Suppressor macrophage treated with lipopolysaccharide for 1 hour (primary cell): ENCODE data around the gene HECW1.
"Not testable (repeated sequence)": the region's sequence is repeated elsewhere in the genome, so short reads cannot be mapped to it uniquely, and the experiment has no call there.

Experiments
- DNase-seq, 3 donors: peaks; one replicate each; pipeline ENCODE4 v3.0.0-alpha.2; 2020 to 2022

Gene HECW1

DNA sequence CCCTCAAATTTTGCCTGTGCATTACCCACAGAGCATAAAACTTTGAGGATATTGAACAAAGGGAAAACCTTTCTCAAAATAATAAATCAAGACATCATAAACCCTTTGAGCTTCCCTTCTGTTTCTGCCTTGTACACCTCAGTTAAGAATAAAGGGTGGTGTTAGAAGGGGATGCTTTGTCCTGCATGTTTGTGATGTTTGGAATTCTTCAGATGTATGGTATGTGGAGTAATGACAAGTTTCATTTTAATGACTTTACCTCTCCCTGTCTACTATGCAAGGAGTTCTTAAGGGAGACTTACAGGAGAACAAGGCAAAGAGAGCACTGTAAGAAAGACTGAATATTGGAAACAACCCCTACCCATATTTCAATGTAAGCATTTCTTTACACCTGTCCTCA lies 99.2 kb downstream of the HECW1 start:
- no peak for DNase-seq

DNA sequence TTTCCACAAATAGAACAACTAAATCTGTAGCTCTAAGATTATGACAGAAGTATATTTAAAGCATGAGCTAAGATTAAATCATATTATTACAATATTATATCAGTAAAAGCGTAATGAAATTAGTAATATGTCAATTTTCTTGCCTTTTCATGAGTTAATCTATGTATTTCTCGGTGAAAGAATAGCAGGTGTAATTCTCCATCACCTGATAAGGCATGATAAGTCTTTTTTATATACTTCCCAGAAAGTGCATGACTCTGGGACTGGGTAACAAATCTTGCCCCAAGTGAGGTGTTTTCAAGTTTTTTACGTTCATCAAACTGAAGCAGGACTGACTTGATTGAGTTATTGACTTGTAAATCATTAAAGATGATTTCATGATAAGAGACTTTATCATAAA lies 100.5 kb downstream of the HECW1 start:
- DNase-seq = no peak

DNA sequence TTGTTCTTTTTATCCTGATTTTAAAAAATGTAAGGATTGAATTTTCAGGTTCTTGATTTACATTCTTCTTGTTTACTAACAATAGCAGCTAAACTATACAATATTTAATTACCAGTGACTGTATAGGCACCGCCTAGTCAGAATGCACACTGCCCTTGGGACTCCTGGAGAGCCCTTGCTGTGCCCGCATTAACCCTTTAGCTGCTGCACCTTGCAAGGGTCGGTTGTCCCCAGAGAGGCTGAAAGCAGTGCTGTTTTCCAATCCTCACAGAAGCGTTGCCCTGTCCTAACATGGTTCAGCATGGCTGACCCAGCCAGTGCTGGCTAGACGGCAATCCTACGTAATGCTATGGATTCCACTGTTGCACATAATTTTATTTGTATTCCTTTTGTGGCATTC lies 102.6 kb downstream of the HECW1 start:
- DNase-seq = no peak

DNA sequence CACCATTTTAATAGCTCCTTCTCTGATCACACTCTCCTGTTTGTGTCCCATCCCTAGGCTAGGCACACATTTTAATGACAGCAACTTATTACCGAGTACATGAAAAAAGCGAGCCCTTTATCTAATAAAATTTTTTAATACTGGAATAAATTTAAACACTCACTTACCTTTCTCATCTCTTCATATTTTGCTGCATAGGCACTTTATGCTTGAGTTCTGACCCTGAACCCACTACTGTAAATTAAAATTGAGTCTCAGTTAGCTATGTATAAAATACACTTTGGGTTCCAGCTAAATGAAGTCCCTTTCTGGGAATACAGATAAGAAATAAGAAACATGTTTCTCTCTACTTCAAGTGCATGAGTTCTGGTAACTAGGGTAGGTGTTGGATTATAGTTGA lies 104.6 kb downstream of the HECW1 start:
- no peak for DNase-seq

DNA sequence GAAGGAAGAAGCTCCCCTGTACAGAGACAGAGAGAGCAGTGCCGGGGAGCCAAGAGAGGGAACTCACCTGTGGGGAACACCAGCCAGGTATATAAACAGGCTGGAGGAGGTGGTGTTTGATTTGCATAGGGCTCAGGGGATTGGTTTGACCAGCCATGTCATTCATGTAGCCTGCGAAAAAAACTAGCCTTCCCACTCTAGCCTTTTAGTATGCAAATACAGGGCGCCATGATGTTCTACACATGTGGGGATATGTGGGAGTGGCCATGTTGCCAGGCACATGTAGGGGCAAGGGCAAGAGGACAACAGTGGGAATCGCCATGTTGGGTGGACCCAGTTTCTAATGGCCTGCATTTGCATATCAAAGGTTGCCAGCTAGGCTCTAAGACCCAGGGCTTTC lies 106.5 kb downstream of the HECW1 start:
- DNase-seq = not testable (repeated sequence)

DNA sequence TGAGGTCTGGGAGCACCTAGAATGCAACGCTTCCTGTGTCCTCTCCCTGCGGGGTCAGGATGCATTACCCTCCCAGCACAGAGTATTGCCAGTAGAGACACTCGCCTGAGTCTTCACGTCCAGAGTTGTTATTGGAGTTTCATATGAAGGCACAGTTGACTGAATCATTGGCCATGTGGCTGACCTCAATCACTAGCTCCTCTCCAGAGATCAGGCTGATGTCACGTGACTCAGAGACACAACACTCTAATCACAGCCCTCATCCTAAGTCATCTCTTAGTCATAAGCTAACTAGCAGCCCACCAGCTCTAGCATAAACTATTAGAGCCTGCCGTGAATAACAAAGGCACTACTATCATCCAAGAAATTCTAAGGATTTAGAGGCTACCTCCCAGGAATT lies 107.8 kb downstream of the HECW1 start:
- DNase-seq = peak; percentile 8 to 39 (median 10)

DNA sequence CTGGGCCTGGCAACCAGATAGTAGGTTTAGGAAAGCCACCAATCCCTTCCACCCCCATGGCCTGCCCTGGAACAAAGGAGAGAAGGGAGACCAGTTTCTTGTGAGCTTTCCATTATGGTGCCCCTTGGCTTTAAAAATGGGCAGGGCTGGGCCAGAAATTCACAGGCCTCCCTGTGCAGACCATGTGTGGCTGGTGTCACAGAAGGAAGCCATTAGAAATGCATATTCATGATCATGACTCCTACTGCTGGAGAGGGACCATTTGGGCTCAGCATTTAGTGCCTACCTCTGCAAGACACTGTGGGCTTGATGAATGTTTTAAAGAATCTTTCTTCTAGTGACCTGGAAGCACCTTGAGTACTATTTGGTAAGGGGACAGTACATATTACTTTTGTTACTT lies 108.3 kb downstream of the HECW1 start:
- DNase-seq = no peak

DNA sequence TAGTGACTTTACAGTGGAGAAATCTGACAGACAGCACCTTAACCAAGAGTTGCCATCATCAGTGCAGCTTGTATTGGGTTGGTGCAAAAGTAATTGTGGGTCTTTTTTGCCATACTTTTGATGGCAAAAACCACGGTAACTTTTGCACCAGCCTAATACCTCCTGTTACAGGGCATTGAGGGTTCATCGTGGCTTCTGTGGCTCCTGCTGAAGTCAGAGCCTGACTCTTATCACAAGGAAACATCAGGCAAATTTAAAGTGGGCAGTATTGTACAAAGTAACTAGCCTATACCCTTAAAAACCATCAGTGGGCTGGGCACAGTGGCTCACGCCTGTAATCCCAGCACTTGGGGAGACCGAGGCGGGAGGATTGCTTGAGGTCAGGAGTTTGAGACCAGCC lies 117.4 kb downstream of the HECW1 start:
- DNase-seq = no peak

DNA sequence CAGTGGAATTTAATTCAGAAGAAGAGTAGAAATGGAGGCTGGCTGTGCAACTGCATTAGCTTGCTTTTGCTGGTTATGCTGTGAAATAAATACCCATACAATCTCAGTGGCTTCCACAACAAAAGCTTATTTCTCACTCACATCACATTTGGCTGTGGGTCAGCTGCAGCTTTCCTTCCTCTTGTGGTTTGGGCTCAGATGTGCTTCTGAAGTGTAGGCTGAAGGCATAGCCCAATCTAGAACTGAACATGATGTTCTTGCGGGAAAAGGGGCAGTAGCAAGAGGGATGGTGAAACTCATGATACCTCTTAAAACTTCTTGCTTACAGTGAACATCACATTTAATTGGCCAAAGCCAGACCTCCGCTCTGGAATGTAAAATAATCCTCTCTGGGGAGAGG lies 119.9 kb downstream of the HECW1 start:
- DNase-seq = no peak

DNA sequence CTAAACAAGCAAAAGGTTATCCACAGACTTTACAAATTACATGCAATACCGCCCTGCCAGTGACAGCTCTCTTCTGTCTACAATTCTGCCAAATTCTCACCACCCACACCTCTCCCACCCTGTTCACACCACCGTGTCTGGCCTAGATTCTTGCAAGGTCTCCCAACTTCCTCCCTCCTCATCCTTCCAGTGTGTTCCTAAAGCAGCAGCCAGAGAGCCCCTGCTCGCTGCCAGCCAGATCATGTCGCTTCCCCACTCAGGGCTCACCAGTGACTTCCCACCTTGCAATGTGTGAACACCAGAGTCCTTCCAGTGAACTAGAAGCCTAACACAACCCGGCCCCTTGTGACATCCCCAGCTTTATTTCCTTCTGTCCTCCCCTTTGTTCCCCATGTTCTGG lies 121.6 kb downstream of the HECW1 start:
- no peak for DNase-seq

DNA sequence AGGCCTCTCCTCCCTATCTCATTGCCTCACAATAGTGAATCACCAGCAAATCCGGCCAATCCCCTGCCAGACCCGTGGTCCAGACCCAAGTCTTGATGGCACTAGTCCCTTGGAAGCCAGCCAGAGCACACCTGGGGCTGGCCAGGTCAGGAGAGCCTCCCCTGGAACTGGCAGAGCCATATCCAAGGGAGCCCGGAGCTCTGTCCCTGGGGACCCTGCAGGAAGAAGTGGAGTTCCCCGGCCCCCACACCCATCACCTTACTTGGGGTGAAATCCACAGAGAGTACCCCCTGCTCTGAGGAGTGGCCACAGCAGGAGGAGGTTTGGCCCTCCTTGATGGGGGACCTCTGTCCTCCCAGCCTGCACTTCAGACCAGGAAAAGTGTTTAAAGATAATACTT lies 122.5 kb downstream of the HECW1 start:
- DNase-seq = no peak

DNA sequence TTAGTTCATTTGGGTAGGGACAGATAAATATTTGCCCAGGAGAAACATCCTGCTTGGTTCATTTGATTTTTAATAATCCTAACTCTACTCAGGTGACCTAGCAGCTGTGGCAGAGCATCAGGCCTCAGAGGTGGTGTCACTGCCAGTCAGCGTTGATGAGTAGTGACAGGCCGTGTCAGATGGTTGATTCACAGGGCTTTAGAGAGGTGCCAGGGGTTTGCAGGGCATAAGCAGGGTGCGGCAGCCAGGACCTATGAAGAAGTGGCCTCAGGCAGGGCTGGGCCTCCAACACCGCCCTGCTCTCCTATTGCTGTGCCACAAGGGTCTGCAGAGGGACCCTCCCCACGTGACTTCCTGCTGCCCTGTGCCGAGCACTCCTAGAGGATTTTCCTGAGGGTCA lies 128.1 kb downstream of the HECW1 start:
- no peak for DNase-seq

DNA sequence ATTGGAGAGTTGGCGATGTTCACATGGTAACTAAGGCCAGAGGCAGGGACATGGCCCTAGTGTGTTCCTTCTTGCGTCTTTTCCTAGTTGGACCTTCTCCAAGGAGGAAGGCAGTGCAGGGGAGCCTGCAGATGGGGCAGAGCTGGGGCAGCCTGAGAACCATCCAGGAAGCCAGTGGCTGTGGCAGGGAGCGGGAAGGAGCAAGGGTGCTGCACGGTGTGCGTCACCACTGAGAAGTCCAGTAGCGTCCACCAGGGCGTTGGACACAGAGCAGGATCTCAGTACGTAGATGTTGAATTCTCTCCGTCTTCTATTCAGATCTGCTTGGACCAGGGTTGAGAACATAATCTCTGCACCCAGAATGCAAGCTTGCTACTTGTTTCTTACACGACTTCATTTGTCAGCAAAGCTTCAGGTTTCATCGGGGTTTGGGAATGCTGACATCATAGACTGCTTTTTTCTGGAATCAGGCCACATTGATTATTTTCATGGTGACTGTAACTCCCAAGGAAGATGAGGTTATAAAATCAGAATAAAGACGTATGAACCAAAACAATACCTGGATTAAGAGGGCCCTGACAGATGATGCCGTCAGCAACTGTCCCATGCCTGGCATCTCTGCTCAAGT lies 130.3 kb downstream of the HECW1 start:
- DNase-seq = no peak

DNA sequence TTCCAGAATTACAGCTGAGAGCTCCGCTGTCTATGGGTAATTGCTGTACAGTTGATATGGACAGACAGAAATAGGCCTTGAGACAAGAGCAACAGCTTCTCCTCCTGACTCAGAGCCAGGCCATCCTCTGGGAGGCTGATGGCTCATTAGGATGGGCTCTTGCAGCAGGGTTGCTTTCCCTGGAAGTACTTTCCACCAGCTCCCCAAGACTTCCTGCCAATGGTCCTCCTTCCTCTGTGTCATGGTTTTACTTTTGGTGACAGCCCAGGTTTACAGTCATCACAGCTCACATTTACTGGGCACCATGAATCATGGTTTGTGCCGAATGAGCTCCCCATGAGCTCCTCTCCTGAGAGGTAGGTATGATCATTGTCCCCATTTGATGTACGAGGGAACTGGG lies 131.8 kb downstream of the HECW1 start:
- peak in 1 of 3 donors; percentile 1 for DNase-seq

DNA sequence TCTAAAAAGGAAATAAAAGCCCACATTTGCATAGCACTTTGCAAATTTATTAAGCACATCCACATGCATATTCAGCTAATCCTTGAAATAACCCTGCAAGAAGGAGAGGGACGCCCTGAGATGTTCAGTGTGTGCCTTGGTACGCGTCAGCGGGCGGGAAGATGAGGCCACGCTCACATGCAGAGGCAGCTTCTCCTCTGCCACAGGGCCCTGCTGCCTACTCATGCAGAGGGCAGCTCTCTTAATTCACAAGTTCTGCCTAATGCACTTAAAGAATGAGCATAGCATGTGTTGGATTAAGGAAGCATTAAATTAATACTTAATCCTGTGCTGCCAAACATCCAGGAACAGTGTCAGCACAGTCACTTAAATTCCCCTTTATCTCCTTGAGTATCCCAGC lies 132.3 kb downstream of the HECW1 start:
- no peak for DNase-seq

DNA sequence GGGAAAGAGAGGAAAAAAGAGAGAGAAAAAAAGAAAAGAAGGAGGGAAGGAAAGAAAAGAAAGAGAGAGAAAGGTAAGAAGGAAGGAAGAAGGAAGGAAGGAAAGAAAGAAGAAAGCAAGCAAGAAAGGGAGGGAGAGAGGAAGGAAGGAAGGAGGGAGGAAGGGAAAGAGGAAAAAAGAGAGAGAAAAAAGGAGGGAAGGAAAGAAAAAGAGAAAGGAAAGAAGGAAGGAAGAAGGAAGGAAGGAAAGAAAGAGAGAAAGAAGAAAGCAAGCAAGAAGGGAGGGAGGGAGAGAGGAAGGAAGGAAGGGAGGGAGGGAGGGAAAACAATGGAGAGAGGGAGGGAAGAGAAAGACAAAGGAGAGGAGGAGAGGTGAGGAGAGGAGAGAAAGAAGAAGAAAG lies 135.3 kb downstream of the HECW1 start:
- no peak for DNase-seq

DNA sequence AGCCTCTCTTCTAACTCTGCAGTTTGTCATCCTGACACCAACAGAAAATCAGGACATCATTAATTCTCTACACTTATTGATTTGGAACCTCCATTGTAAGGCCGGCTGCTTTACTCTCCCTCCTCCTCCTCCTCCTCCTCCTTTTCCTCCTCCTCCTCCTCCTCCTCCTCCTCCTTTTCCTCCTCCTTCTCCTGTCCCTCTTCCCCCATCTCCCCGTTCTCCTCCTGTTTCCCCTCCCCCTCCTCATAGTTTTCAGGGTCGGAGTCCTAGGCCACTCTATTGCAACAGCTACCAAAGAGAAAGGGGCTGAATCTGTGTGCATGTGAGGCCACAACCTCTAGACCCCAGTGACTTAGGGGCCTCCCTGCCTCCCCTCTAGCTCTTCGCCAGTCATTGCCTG lies 136.1 kb downstream of the HECW1 start:
- no peak for DNase-seq

DNA sequence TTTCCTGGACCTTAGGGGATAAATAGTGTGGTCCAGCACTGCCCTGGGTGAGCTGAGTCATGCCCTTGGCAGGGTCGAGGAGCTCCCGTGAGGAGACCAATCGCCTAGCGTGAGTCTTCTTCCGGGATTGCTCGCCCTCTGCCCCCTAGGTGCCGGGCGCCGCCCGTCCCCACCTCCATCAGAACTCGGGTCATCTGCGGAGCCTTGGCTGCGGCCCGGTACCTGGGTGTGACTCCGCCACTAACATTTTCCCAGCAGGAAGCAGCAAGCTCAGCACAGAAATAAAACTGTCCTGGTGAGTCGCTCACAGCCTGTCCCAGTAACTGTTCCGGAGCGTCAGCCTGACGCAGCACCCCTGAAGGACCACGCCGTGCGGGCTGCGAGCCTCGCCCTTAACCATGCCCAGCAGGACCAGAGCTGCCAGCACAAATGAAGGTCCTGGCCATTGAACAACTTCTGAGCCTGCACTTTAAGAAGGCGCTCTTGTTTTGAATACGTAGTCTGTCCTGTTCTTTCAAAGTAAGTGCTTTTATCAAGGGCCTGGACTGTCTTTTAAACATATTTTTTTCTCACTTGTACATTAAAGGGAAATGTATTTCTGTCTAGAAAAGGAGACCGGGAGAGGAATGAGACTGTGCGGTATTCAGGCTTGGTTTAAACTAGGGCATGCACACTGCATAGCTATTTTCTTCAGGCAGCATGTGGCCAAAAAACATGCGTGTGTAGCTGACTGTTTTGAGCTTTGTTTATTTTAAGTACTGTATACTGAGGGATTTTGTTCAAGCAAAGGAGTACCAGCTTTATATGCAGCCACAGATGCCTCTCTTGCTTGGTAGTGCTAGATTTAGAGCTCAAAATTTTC lies 136.7 kb downstream of the HECW1 start:
- DNase-seq = no peak

DNA sequence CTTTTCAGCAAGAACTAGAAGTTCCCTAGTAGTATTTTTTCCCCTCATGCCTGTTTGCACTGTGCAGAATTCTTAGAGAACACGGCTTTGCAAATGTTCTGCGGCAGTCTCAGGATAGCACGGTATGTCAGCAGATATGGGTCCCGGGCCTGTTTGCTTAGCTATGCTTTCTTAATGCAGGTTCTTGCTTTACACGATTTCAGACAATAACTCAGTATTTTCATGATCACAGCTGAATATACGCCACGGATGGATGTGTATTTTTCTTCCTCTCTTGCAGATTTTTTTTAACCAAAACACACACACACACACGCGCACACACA lies 137.3 kb downstream of the HECW1 start:
- DNase-seq = no peak

DNA sequence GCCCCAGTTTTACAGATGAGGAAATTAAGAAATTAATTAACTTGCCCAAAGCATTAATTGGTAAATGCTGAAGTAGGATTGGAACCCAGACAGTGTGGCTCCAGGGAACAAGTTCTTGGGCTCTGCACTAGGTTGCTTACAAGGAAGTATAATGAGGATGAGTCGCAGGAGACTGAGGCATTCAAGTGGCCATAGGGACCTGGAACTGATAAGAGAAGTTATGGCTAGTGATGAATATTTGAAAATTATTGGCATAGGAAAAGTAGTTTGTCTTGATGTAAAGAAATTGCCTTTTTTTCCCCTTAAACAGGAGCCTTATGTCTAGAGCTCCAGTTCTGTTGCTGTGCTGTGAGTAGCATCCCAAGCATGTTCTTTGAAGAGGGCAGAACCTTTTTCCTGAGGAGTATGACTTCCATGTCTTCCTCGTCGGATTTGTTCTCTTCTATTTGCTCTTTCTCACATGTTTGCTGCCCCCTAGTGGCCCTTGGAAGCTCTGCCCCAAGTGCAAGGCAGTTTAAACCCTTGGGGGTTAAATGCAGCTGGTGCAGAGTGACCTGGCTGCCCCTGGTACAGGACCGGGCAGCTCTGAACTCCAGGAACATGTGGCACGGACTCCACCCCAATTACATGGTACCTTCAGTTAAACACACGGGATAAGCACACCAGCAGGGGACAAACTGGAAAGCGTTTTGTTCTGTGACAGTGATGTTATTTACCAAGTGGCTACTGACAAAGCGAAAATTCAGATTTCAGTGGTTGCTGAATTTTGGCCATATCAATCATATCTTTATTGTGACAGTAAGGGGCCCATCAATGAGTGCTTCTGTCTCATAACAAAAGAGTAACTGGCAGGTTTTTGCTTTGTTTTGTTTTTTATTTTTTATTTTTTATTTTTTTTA lies 148.8 kb downstream of the HECW1 start:
- DNase-seq = peak; percentile 88 to 92 (median 92)

DNA sequence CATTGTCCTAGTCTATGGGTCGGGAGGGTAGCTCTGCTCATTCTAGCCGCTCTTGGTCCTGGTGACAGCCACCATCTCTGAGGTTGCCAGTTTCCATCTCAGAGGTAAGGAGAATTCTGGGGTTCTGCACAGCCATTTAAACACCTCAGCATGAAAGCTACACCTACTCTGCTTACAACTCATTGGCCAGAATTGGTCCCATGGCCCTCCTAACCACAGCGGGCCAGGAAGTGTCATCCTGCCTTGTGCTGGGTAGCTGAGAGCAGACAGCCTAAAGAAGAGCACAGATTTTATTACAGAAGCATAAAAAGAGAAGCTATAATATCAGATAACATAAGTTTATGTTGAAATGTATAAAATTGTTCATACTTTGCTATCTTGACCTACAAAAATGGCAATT lies 152.7 kb downstream of the HECW1 start:
- no peak for DNase-seq

DNA sequence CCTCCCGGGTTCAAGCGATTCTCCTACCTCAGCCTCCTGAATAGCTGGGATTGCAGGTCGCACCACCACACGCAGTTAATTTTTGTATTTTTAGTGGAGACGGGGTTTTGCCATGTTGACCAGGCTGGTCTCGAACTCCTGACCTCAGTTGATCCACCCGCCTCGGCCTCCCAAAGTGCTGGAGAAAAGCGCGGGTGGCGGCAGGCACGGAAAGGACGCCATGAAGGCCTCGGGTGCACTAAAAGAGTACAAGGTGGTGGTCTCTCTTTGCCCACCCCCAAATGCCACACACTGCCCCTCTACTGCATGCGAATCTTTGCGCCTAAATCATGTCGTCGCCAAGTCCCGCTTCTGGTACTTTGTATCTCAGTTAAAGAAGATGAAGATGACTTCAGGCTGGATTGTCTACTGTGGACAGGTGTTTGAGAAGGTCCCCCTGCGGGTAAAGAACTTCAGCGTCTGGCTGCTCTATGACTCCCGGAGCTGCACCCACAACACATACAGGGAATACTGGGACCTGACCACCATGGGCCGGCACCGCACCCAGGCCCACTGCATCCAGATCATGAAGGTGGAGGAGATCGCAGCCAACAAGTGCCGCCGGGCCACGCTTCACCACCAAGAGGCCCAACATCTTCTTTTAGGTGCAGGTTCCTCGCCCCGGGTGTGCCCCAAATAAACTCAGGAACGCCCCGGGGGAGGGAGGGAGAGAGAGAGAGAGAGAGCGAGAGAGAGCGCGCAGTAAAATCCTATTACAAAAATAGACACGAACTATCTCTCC lies 161.7 kb downstream of the HECW1 start:
- no peak for DNase-seq

DNA sequence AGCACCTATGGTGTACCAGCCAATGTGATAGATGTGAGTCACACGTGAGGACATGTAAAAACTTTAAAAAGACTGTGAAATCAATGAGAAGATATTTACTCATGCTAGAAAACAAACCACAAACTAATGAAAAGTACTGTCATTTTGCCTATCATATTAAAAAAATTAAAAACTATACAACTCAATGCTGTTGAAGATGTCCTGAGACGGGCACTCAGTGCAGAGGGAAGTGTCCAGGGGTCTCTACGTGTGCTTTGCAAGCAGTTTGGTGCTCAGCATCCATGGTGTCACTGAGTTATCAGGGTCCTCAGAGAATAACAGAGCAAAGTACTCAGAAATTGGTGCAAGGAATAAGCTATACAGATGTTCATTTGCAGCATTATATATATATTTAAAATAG lies 162.3 kb downstream of the HECW1 start:
- DNase-seq = no peak
